Fibroblast of the aortic adventitia (primary cell): Measurements from ENCODE around the gene B4GALT5. TPM values are rescaled to one million over a fixed set of nuclear protein-coding genes. Genes with fewer than 3 reads are reported as not detected.

Source experiments
- DNase-seq: peaks from one replicate; pipeline ENCODE4 v3.0.0-alpha.2; 2010; ENCODE audit warnings: low read depth
- H3K4me3 ChIP-seq: 2 replicates; pipeline ENCODE4 v1.5.1; 2011; ENCODE audit warnings: low read depth, mild to moderate bottlenecking, control low read depth, low read length, moderate library complexity
- CTCF ChIP-seq: IDR thresholded peaks from 2 replicates; pipeline ENCODE4 v1.5.1; 2011; ENCODE audit warnings: mild to moderate bottlenecking, low read length, control low read depth, inconsistent platforms; ENCODE audit not compliant: insufficient read depth
- total RNA-seq: library from RNA; depleted of rRNA; stranded (reverse); fragments of >200 nt; gene quantifications from 2 replicates; pipeline ENCODE4 v1.2.3, GENCODE V29; 2012; ENCODE audit warnings: low replicate concordance

Gene B4GALT5
- total RNA-seq, 1 donor: 23.4 TPM

DNA sequence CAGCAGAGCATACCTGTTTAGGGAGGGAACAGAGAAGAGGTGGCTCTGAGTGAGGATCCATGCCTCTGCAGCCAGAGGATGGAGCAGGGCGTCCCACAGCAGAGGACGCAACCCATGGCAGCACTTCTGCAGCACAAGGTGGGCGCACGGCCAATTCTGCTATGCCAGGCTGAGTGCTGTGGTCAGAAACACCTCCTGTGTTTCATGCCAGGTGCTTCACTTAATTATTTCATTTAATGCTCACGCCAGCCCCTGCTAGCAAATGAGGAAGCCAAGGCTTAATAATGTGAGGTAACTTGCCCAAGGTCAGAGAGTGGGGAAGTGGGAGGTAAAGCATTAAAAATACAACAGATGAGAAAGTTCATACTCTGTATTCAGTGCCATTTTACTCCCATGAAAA, 77.2 kb downstream of the B4GALT5 start:
- TF ChIP-seq CTCF: no peak
- no peak for DNase-seq
- no peak overlapping the region for H3K4me3 ChIP-seq

DNA sequence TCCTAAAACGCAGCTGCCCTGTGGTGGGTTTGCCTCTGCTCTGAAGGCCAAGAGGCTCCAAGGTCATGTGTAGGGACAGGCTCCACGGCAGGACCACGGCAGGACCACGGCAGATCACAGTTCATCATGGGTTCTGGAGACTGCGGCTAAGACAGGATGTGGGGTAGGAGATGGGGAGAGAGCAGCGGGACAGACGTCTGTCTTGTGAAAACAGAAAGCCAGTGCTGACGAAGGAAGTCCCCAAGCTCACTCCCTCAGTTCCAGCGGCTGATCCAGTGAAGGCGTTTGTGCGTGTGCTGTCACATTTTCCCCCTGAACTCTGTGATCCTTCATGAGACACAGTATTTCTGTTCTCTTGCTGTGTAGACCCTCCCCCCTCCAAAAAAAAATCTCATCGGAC, 77.8 kb downstream of the B4GALT5 start:
- no peak overlapping the region for H3K4me3 ChIP-seq
- DNase-seq: no peak
- TF ChIP-seq CTCF: no peak

GRCh38 chr20:49635166-49635565, 78.5 kb downstream of the B4GALT5 start:
- H3K4me3 ChIP-seq: no peak overlapping the region
- DNase-seq: no peak
- no peak for TF ChIP-seq CTCF

DNA sequence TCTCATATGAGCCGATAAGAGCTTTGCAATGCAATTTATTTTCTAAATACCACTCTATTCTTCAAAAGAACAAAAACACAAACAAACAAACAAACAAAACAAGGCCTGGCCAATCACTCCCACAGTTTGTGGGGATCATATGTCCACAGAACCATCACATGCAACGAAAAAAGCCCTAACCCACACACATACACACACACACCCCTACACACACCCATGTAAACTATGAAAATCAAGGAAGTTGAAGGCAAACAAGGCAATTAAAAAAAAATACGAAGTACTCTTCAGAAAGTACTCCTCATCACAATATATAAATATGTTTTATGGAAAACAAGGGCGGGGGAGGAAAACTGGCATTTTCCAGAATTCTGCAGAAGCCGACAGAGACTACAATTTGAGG, 79.6 kb downstream of the B4GALT5 start:
- TF ChIP-seq CTCF: no peak
- no peak overlapping the region for H3K4me3 ChIP-seq
- DNase-seq: no peak

- DNase-seq: no peak
- TF ChIP-seq CTCF: no peak
- H3K4me3 ChIP-seq: no peak overlapping the region
Measured at GRCh38 chr20:49633643-49634042, 80.0 kb downstream of the B4GALT5 start.

DNA sequence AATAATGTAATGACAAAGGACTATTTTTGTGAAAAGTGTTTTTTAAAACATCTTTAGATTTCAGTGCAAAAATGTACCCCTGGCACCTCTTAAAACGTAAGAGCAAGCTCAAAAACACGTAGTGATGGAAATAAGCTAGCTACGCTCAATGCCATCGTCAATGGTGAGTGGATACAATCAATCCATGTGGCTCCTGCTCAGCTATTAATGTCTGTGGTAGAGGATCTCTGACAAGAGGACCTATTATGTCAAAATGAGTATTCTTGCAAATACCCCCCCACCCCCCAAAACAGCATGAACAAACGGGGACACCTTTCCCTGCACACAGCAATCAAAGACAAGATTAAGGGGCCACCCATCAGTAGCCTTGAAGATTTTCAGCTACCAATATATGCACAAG, 80.7 kb downstream of the B4GALT5 start:
- no peak for TF ChIP-seq CTCF
- no peak for DNase-seq
- H3K4me3 ChIP-seq: no peak overlapping the region

- no peak for TF ChIP-seq CTCF
- DNase-seq: no peak
- no peak overlapping the region for H3K4me3 ChIP-seq
Measured at GRCh38 chr20:49631856-49632418, 81.7 kb downstream of the B4GALT5 start.
